HepG2 (cell line): Measurements from ENCODE around the gene TBX6. TPM values are rescaled to one million over a fixed set of nuclear protein-coding genes. Genes with fewer than 3 reads are reported as not detected.

ENCODE experiments used
- FIP1L1 ChIP-seq: fragments of 200-400 bp; formaldehyde crosslinking; IDR thresholded peaks from 2 replicates; pipeline ENCODE4 v1.6.1; 2018; ENCODE audit warnings: low read depth, mild to moderate bottlenecking, low read length, moderate library complexity, borderline replicate concordance; ENCODE audit not compliant: insufficient read depth
- GTF3A ChIP-seq: sonication (generic); formaldehyde crosslinking; conservative IDR thresholded peaks from 2 replicates; pipeline ENCODE4 v1.4.0; 2020; ENCODE audit warnings: mild to moderate bottlenecking, missing genetic modification reagents
- HES4 ChIP-seq: sonication (generic); formaldehyde crosslinking; IDR thresholded peaks from 2 replicates; pipeline ENCODE4 v1.9.0; 2021; ENCODE audit warnings: mild to moderate bottlenecking, missing genetic modification reagents, borderline replicate concordance
- KLF12 ChIP-seq: sonication (generic); formaldehyde crosslinking; IDR thresholded peaks from 2 replicates; pipeline ENCODE4 v1.4.0; 2020; ENCODE audit warnings: missing genetic modification reagents, borderline replicate concordance
- MEIS2 ChIP-seq: sonication (generic); formaldehyde crosslinking; IDR thresholded peaks from 2 replicates; pipeline ENCODE4 v1.9.0; 2021; ENCODE audit warnings: mild to moderate bottlenecking, missing genetic modification reagents
- NBN ChIP-seq: fragments of 450-650 bp; conservative IDR thresholded peaks from 2 replicates; pipeline ENCODE4 v1.6.1; 2017
- RCOR2 ChIP-seq: IDR thresholded peaks from 2 replicates; pipeline ENCODE4 v1.6.1; 2016; ENCODE audit warnings: missing biosample characterization, missing genetic modification reagents
- RFX5 ChIP-seq: IDR thresholded peaks from 2 replicates; pipeline ENCODE4 v1.6.1; 2011; ENCODE audit warnings: low read depth, low read length, improper control_type of control experiment
- ZNF124 ChIP-seq: sonication (generic); formaldehyde crosslinking; IDR thresholded peaks from 2 replicates; pipeline ENCODE4 v1.4.0; 2020; ENCODE audit warnings: missing genetic modification reagents
- ZNF274 ChIP-seq: sonication (generic); formaldehyde crosslinking; IDR thresholded peaks from 2 replicates; pipeline ENCODE4 v1.5.1; 2020; ENCODE audit warnings: mild to moderate bottlenecking, missing genetic modification reagents
- ZNF672 ChIP-seq: sonication (generic); formaldehyde crosslinking; IDR thresholded peaks from 2 replicates; pipeline ENCODE4 v1.8.1; 2022; ENCODE audit warnings: missing genetic modification reagents
- ZNF709 ChIP-seq: sonication (generic); formaldehyde crosslinking; IDR thresholded peaks from 2 replicates; pipeline ENCODE4 v1.5.0; 2020; ENCODE audit warnings: mild to moderate bottlenecking, missing genetic modification reagents
- ZSCAN30 ChIP-seq: sonication (generic); formaldehyde crosslinking; IDR thresholded peaks from 2 replicates; pipeline ENCODE4 v1.5.0; 2020; ENCODE audit warnings: mild to moderate bottlenecking, missing genetic modification reagents
- polyA plus RNA-seq, 8 experiments: library from polyadenylated mRNA; depleted of rRNA in 3 of 8; stranded (reverse) in 7 of 8; unstranded in 1 of 8; fragments of >200 nt; fragmentation: Illumina TruSeq in 4 of 8; extraction: Trizol in 4 of 8; gene quantifications; 2 replicates each; pipeline versions ENCODE4 v1.2.1 to v1.2.3, GENCODE V29; 2011 to 2016; ENCODE audit warnings: low read depth in 4 of 8, missing spikeins in 1 of 8, mixed read lengths in 1 of 8; ENCODE audit not compliant: insufficient read depth in 1 of 8
- total RNA-seq, 5 experiments: library from RNA; depleted of rRNA; stranded (reverse); fragments of >200 nt; fragmentation: Illumina TruSeq; extraction: Trizol; gene quantifications; 2 replicates each; pipeline ENCODE4 v1.2.3, GENCODE V29; 2016; ENCODE audit warnings: low read depth in 1 of 5
- TF ChIP-seq, protein P1 (sequence below): sonication (generic); IDR thresholded peaks from 2 replicates; pipeline ENCODE4 v1.6.1; 2016; ENCODE audit warnings: low read depth, borderline replicate concordance
- TF ChIP-seq, protein P2 (sequence below): sonication (generic); formaldehyde crosslinking; IDR thresholded peaks from 2 replicates; pipeline ENCODE4 v1.5.0; 2020; ENCODE audit warnings: mild to moderate bottlenecking, missing genetic modification reagents, borderline replicate concordance
- TF ChIP-seq, protein P3 (sequence below): sonication (generic); formaldehyde crosslinking; IDR thresholded peaks from 2 replicates; pipeline ENCODE4 v1.4.0; 2020; ENCODE audit warnings: missing genetic modification reagents
- TF ChIP-seq, protein P4 (sequence below): sonication (generic); formaldehyde crosslinking; IDR thresholded peaks from 2 replicates; pipeline ENCODE4 v1.5.1; 2020; ENCODE audit warnings: missing genetic modification reagents, mild to moderate bottlenecking, borderline replicate concordance
- TF ChIP-seq, protein P5 (sequence below): sonication (generic); formaldehyde crosslinking; IDR thresholded peaks from 2 replicates; pipeline ENCODE4 v1.4.0; 2020; ENCODE audit warnings: missing genetic modification reagents, borderline replicate concordance

TBX6 gene
- total and polyA plus RNA-seq, 2 of the 13 experiments (the other 11 are each of a cell fraction or from before 2014, with no cell fraction given), result 0.24 to 0.42 TPM

DNA sequence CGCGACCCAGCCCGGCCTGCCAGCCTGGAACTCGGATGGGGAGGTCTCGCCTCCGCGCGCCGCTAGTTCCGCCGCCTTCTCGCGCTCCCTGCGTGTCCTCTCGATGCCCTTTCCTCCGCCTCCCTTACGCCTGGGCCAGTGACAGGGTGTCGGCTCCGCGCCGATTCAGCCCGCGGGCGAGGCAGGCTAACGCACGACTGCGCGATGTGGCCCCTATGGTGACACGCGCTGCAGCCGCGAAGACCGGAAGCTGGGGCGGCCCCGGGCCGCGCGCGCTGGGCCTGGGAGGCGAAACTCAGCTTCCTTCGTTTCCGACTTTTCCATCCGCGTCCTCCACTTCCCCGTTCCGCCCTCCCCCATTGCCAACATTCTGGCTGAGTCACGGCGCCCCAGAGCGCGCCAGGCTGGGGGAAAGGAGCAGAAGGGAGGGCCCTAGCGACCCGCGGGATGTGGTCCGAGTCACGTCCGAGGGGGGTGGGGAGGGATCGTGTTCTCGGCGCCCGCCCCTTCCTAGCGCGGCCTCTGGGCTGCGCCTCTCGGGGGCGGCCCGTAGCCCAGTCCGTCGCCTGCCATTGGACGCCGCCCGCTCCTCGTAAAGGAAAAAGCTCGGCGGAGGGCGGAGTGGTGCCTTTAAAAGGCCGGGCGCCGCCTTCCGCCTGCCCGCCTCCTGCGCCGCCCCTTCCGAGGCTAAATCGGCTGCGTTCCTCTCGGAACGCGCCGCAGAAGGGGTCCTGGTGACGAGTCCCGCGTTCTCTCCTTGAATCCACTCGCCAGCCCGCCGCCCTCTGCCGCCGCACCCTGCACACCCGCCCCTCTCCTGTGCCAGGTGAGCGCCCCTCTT lies 26.4 kb downstream of the TBX6 start, which contains the start of gene ALDOA (continued):
- TF ChIP-seq KLF12 (CRISPR knock-in tag) (peak; percentile 69), GTF3A (CRISPR knock-in tag) (peak; percentile 76; the same call in 1 of the 2 replicates), ZSCAN30 (CRISPR knock-in tag) (peak; percentile 89), ZNF709 (peak; percentile 98), HES4 (CRISPR knock-in tag) (peak; percentile 99), RCOR2 (CRISPR knock-in tag) (0 out of 2 replicates have a peak, but pooled peaks have one; percentile 66), MEIS2 (peak; percentile 86), RFX5 (peak; percentile 57), NBN (no peak), ZNF274 (CRISPR knock-in tag) (peak; percentile 87), ZNF672 (CRISPR knock-in tag) (0 out of 2 replicates have a peak, but pooled peaks have one; percentile 3), ZNF124 (CRISPR knock-in tag) (peak; percentile 81; the same call in 1 of the 2 replicates), FIP1L1 (peak; percentile 79)
- TF ChIP-seq, protein P1, sequence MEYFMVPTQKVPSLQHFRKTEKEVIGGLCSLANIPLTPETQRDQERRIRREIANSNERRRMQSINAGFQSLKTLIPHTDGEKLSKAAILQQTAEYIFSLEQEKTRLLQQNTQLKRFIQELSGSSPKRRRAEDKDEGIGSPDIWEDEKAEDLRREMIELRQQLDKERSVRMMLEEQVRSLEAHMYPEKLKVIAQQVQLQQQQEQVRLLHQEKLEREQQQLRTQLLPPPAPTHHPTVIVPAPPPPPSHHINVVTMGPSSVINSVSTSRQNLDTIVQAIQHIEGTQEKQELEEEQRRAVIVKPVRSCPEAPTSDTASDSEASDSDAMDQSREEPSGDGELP, result no peak
- TF ChIP-seq, protein P2, sequence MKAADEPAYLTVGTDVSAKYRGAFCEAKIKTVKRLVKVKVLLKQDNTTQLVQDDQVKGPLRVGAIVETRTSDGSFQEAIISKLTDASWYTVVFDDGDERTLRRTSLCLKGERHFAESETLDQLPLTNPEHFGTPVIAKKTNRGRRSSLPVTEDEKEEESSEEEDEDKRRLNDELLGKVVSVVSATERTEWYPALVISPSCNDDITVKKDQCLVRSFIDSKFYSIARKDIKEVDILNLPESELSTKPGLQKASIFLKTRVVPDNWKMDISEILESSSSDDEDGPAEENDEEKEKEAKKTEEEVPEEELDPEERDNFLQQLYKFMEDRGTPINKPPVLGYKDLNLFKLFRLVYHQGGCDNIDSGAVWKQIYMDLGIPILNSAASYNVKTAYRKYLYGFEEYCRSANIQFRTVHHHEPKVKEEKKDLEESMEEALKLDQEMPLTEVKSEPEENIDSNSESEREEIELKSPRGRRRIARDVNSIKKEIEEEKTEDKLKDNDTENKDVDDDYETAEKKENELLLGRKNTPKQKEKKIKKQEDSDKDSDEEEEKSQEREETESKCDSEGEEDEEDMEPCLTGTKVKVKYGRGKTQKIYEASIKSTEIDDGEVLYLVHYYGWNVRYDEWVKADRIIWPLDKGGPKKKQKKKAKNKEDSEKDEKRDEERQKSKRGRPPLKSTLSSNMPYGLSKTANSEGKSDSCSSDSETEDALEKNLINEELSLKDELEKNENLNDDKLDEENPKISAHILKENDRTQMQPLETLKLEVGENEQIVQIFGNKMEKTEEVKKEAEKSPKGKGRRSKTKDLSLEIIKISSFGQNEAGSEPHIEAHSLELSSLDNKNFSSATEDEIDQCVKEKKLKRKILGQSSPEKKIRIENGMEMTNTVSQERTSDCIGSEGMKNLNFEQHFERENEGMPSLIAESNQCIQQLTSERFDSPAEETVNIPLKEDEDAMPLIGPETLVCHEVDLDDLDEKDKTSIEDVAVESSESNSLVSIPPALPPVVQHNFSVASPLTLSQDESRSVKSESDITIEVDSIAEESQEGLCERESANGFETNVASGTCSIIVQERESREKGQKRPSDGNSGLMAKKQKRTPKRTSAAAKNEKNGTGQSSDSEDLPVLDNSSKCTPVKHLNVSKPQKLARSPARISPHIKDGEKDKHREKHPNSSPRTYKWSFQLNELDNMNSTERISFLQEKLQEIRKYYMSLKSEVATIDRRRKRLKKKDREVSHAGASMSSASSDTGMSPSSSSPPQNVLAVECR (CRISPR knock-in tag), result peak; percentile 97
- TF ChIP-seq, protein P3, sequence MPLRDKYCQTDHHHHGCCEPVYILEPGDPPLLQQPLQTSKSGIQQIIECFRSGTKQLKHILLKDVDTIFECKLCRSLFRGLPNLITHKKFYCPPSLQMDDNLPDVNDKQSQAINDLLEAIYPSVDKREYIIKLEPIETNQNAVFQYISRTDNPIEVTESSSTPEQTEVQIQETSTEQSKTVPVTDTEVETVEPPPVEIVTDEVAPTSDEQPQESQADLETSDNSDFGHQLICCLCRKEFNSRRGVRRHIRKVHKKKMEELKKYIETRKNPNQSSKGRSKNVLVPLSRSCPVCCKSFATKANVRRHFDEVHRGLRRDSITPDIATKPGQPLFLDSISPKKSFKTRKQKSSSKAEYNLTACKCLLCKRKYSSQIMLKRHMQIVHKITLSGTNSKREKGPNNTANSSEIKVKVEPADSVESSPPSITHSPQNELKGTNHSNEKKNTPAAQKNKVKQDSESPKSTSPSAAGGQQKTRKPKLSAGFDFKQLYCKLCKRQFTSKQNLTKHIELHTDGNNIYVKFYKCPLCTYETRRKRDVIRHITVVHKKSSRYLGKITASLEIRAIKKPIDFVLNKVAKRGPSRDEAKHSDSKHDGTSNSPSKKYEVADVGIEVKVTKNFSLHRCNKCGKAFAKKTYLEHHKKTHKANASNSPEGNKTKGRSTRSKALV (CRISPR knock-in tag), result peak; percentile 97
- TF ChIP-seq, protein P4, sequence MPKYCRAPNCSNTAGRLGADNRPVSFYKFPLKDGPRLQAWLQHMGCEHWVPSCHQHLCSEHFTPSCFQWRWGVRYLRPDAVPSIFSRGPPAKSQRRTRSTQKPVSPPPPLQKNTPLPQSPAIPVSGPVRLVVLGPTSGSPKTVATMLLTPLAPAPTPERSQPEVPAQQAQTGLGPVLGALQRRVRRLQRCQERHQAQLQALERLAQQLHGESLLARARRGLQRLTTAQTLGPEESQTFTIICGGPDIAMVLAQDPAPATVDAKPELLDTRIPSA (CRISPR knock-in tag), result peak; percentile 96; the same call in 1 of the 2 replicates
- TF ChIP-seq, protein P5, sequence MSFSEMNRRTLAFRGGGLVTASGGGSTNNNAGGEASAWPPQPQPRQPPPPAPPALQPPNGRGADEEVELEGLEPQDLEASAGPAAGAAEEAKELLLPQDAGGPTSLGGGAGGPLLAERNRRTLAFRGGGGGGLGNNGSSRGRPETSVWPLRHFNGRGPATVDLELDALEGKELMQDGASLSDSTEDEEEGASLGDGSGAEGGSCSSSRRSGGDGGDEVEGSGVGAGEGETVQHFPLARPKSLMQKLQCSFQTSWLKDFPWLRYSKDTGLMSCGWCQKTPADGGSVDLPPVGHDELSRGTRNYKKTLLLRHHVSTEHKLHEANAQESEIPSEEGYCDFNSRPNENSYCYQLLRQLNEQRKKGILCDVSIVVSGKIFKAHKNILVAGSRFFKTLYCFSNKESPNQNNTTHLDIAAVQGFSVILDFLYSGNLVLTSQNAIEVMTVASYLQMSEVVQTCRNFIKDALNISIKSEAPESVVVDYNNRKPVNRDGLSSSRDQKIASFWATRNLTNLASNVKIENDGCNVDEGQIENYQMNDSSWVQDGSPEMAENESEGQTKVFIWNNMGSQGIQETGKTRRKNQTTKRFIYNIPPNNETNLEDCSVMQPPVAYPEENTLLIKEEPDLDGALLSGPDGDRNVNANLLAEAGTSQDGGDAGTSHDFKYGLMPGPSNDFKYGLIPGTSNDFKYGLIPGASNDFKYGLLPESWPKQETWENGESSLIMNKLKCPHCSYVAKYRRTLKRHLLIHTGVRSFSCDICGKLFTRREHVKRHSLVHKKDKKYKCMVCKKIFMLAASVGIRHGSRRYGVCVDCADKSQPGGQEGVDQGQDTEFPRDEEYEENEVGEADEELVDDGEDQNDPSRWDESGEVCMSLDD (CRISPR knock-in tag), result no peak
